GM12878 (cell line): Measurements from ENCODE around the gene ASB3. TPM values are rescaled to one million over a fixed set of nuclear protein-coding genes. Genes with fewer than 3 reads are reported as not detected.

Source experiments
- ATAC-seq: fragments of 200-7000 bp; cut with Tn5 transposase; 3 replicates; pipeline ENCODE4 v1.9.1; 2020; ENCODE audit warnings: mild to moderate bottlenecking, moderate library complexity
- BruUV-seq: library from RNA; stranded (reverse); fragments of 400-500 nt; replicated peaks from 2 replicates; lab custom pipeline; 2021; lab: Mats Ljungman, UMichigan
- CTCF ChIA-PET: fragments of 300-600 bp; sonication (Branson Sonifier 250); formaldehyde crosslinking; extraction: SDS; loops from one replicate; lab custom pipeline; 2021; ENCODE audit warnings: inconsistent platforms; lab: Yijun Ruan, JAX
- POLR2A ChIA-PET: fragments of 350-600 bp; formaldehyde crosslinking; extraction: SDS; loops from one replicate; lab custom pipeline; 2021; ENCODE audit warnings: inconsistent platforms; lab: Charles Lee
- RAD21 ChIA-PET: fragments of 300-600 bp; sonication (Branson Sonifier 250); formaldehyde crosslinking; loops from one replicate; lab custom pipeline; 2023; ENCODE audit warnings: antibody characterized with exemption; ENCODE audit not compliant: unreplicated experiment; lab: Charles Lee
- SMC1A ChIA-PET: fragments of 300-600 bp; sonication (Branson Sonifier 250); formaldehyde crosslinking; loops from one replicate; lab custom pipeline; 2023; ENCODE audit not compliant: unreplicated experiment, uncharacterized antibody; lab: Charles Lee
- DNase-seq: peaks from one replicate; pipeline ENCODE4 v3.0.0-alpha.2; 2011; ENCODE audit warnings: low read depth, low spot score
- FAIRE-seq: peaks from 3 replicates; lab custom pipeline; 2011; peaks lifted over from hg19 to GRCh38; lab: Jason Lieb, UNC
- H2AFZ ChIP-seq: 2 replicates; pipeline ENCODE4 v1.6.0; 2011; ENCODE audit warnings: low read depth, low read length, control low read depth; ENCODE audit not compliant: control insufficient read depth
- H3K27ac ChIP-seq: 2 replicates; pipeline ENCODE4 v1.5.1; 2011; ENCODE audit warnings: control low read depth; ENCODE audit not compliant: control insufficient read depth, insufficient read depth
- H3K27me3 ChIP-seq, 2 experiments: replicated peaks in 1 of 2; 2 replicates each; pipeline versions ENCODE4 v1.6.0 to v1.6.1; 2011; ENCODE audit warnings: low read length in 1 of 2; ENCODE audit not compliant: control insufficient read depth in 2 of 2, insufficient read depth in 2 of 2
- H3K36me3 ChIP-seq, 2 experiments: 2 replicates each; pipeline ENCODE4 v1.5.1; 2011; ENCODE audit warnings: low read length in 1 of 2; ENCODE audit not compliant: control insufficient read depth in 2 of 2, insufficient read depth in 2 of 2
- H3K4me1 ChIP-seq: 2 replicates; pipeline ENCODE4 v1.6.1; 2011; ENCODE audit warnings: mild to moderate bottlenecking, low read length, moderate library complexity, mixed read lengths; ENCODE audit not compliant: control insufficient read depth, insufficient read depth
- H3K4me2 ChIP-seq: 2 replicates; pipeline ENCODE4 v1.6.0; 2011; ENCODE audit warnings: control low read depth; ENCODE audit not compliant: control insufficient read depth, insufficient read depth
- H3K4me3 ChIP-seq: fragments of 200-600 bp; sonication (generic); 2 replicates; pipeline ENCODE4 v1.5.1; 2016
- H3K79me2 ChIP-seq: 2 replicates; pipeline ENCODE4 v1.6.0; 2011; ENCODE audit warnings: low read length; ENCODE audit not compliant: control insufficient read depth, insufficient read depth
- H3K9ac ChIP-seq: 2 replicates; pipeline ENCODE4 v1.8.0; 2011; ENCODE audit warnings: low read length, control low read depth, mixed read lengths; ENCODE audit not compliant: control insufficient read depth, insufficient read depth
- H3K9me3 ChIP-seq: replicated peaks from 3 replicates; pipeline ENCODE4 v1.5.1; 2011; ENCODE audit warnings: mild to moderate bottlenecking, low read length; ENCODE audit not compliant: control insufficient read depth, insufficient read depth
- H4K20me1 ChIP-seq: 2 replicates; pipeline ENCODE4 v1.6.0; 2011; ENCODE audit not compliant: control insufficient read depth, insufficient read depth
- BCL3 ChIP-seq: IDR thresholded peaks from 2 replicates; pipeline ENCODE4 v1.6.1; 2011; ENCODE audit warnings: borderline replicate concordance, low read depth, mild to moderate bottlenecking, moderate library complexity, low read length; ENCODE audit not compliant: insufficient read depth, poor library complexity, severe bottlenecking
- E2F8 ChIP-seq: fragments of 450-650 bp; IDR thresholded peaks from 2 replicates; pipeline ENCODE4 v1.6.1; 2018; ENCODE audit warnings: mild to moderate bottlenecking, low read depth, moderate library complexity; ENCODE audit not compliant: partially characterized antibody
- EZH2 ChIP-seq: IDR thresholded peaks from 2 replicates; pipeline ENCODE4 v1.6.1; 2012; ENCODE audit warnings: low read depth, mild to moderate bottlenecking, control low read depth, inconsistent platforms, low read length, borderline replicate concordance; ENCODE audit not compliant: control insufficient read depth
- MLLT1 ChIP-seq: fragments of 450-650 bp; IDR thresholded peaks from 2 replicates; pipeline ENCODE4 v1.6.1; 2016; ENCODE audit warnings: mild to moderate bottlenecking
- MTA3 ChIP-seq: IDR thresholded peaks from 2 replicates; pipeline ENCODE4 v1.6.1; 2012; ENCODE audit warnings: low read length, inconsistent platforms, borderline replicate concordance
- NBN ChIP-seq: fragments of 450-650 bp; IDR thresholded peaks from 2 replicates; pipeline ENCODE4 v1.6.1; 2016
- PAX5 ChIP-seq: IDR thresholded peaks from 2 replicates; pipeline ENCODE4 v1.6.1; 2011; ENCODE audit warnings: low read depth, low read length, borderline replicate concordance
- RAD51 ChIP-seq: fragments of 450-650 bp; IDR thresholded peaks from 2 replicates; pipeline ENCODE4 v1.6.1; 2016; ENCODE audit warnings: moderate library complexity, mild to moderate bottlenecking, inconsistent platforms
- SP1 ChIP-seq: IDR thresholded peaks from one replicate; pipeline ENCODE4 v1.6.1; 2011; ENCODE audit warnings: low read depth, low read length
- TBL1XR1 ChIP-seq: IDR thresholded peaks from 2 replicates; pipeline ENCODE4 v1.6.1; 2012; ENCODE audit warnings: low read depth, low read length, improper control_type of control experiment
- ZBED1 ChIP-seq: IDR thresholded peaks from 2 replicates; pipeline ENCODE4 v1.6.1; 2016; ENCODE audit warnings: borderline replicate concordance
- WGBS: methylation state at CpG from one replicate; pipeline ENCODE4 v1.1.6; 2016; ENCODE audit warnings: low lambda C conversion rate; ENCODE audit not compliant: insufficient replicate concordance, insufficient coverage; ENCODE audit errors: missing lambda C conversion rate; 5-methylcytosine and 5-hydroxymethylcytosine counted together
- in situ Hi-C: fragments of 300-500 bp; cut with MboI; formaldehyde crosslinking; loops from 9 replicates; pipeline ENCODE4 v1.14.3; 2018; ENCODE audit warnings: mixed read lengths
- intact Hi-C: fragments of 100-400 bp; cut with micrococcal nuclease; formaldehyde crosslinking; loops from one replicate; pipeline ENCODE4 v1.14.2; 2022; ENCODE audit not compliant: unreplicated experiment
- polyA plus RNA-seq, 11 experiments: library from polyadenylated mRNA; depleted of rRNA in 4 of 11; unstranded in 6 of 11; stranded (reverse) in 5 of 11; fragments of >200 nt; fragmentation: Nextera tagmentation in 4 of 11; fragmentation: Illumina TruSeq in 1 of 11; extraction: Ambion mirVana in 4 of 11; extraction: Trizol in 1 of 11; gene quantifications; 1 replicate in 1 of 11; 2 replicates in 10 of 11; pipeline versions ENCODE4 v1.2.1 to v1.2.3, GENCODE V29; 2011 to 2016; ENCODE audit warnings: inconsistent platforms in 2 of 11, missing spikeins in 2 of 11, low read depth in 1 of 11
- total RNA-seq, 4 experiments: library from RNA; depleted of rRNA in 3 of 4; stranded (reverse); fragments of >200 nt in 3 of 4; fragmentation: Illumina TruSeq in 1 of 4; extraction: Trizol in 1 of 4; gene quantifications; 2 replicates each; pipeline versions ENCODE4 v1.2.1 to v1.2.3, GENCODE V29; 2013 to 2021
- TF ChIP-seq, protein P1 (sequence below): fragments of 450-650 bp; IDR thresholded peaks from 2 replicates; pipeline ENCODE4 v1.6.1; 2017; ENCODE audit warnings: borderline replicate concordance

ASB3 gene
- total and polyA plus RNA-seq, 10 of the 15 experiments (the other 5 are each of a cell fraction or from before 2014, with no cell fraction given): 16.4 to 30.9 (median 22.6) TPM

DNA sequence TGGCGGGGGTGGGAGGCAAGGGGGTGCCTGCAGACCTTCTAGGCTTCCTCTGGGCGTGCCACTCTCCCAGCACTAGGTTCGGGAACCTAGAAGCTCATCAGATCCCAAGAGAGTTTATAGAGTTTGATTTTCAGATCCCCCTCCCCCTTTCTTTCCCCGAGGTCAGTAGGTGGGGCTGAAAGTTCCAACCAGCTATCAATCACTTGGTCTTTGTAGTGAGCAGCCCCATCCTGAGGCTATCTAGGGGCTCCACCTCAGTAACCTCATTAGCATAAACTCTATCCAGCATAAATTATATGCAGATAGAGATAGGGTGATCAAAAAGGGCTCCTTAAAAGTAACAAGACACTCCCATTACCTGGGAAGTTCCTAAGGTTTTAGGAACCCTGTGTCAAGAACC, 32.9 kb upstream of the ASB3 start:
- Histone ChIP-seq H3K9me3 (no peaks in the 10 kb centered on the region), H3K27ac (no peak overlapping the region), H3K79me2 (no peaks in the 10 kb centered on the region), H3K36me3 (peaks cover 0 to 3% of the 10 kb centered on the region in 2 experiments; a peak in 3 of 4 replicates), H3K4me2 (no peak overlapping the region), H3K27me3 (no peaks in the 10 kb centered on the region), H4K20me1 (no peaks in the 10 kb centered on the region), H2AFZ (no peak overlapping the region), H3K9ac (no peak overlapping the region), H3K4me1 (no peaks in the 10 kb centered on the region), H3K4me3 (no peak overlapping the region)
- ChIA-PET SMC1A (no interaction called here), RAD21 (interaction anchor here (0.7 kb wide), 1 partner anchor 390 kb away, joined by 5 read pairs; no protein-coding TSS in a partner anchor), CTCF (no interaction called here), POLR2A (interaction anchor here (0.6 kb wide), 1 partner anchor 606 kb away, joined by 3 read pairs; no protein-coding TSS in a partner anchor)
- no TSS peak for BruUV-seq
- 68% methylated on average over 4 of the region's 4 CpGs for WGBS
- ATAC-seq: no peak
- in situ Hi-C loops (no loop called here), intact Hi-C loops (loop anchor here (5.0 kb wide), 1 partner anchor 397 kb away; no protein-coding TSS in a partner anchor)
- FAIRE-seq: no peak
- TF ChIP-seq, protein P1, sequence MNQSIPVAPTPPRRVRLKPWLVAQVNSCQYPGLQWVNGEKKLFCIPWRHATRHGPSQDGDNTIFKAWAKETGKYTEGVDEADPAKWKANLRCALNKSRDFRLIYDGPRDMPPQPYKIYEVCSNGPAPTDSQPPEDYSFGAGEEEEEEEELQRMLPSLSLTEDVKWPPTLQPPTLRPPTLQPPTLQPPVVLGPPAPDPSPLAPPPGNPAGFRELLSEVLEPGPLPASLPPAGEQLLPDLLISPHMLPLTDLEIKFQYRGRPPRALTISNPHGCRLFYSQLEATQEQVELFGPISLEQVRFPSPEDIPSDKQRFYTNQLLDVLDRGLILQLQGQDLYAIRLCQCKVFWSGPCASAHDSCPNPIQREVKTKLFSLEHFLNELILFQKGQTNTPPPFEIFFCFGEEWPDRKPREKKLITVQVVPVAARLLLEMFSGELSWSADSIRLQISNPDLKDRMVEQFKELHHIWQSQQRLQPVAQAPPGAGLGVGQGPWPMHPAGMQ: no peak
- no peak for TF ChIP-seq RAD51
- no peak for TF ChIP-seq PAX5
- no peak for TF ChIP-seq BCL3
- no peak for TF ChIP-seq EZH2
- TF ChIP-seq MTA3: no peak
- TF ChIP-seq NBN: no peak
- TF ChIP-seq E2F8: no peak
- no peak for TF ChIP-seq MLLT1
- TF ChIP-seq ZBED1: no peak
- no peak for TF ChIP-seq SP1
- TF ChIP-seq TBL1XR1: no peak
- no peak for DNase-seq
